Trophoblast cell (in vitro differentiated cells and primary cell): ENCODE data around the gene FBXO5.

Source experiments
- DNase-seq, 2 donors: peaks; one replicate each; pipeline ENCODE4 v3.0.0-alpha.2; 2016
- H2AFZ ChIP-seq: 2 replicates; pipeline ENCODE4 v1.6.1; 2013; ENCODE audit warnings: low read length, moderate library complexity, mild to moderate bottlenecking; ENCODE audit not compliant: insufficient read depth, poor library complexity
- H2AK5ac ChIP-seq: 2 replicates; pipeline ENCODE4 v1.6.1; 2013; ENCODE audit warnings: mild to moderate bottlenecking, low read length
- H2BK120ac ChIP-seq: 2 replicates; pipeline ENCODE4 v1.6.1; 2013; ENCODE audit warnings: low read length, mild to moderate bottlenecking, moderate library complexity; ENCODE audit not compliant: insufficient read depth, poor library complexity
- H2BK12ac ChIP-seq: 2 replicates; pipeline ENCODE4 v1.6.1; 2013; ENCODE audit warnings: mild to moderate bottlenecking, low read length, moderate library complexity
- H2BK5ac ChIP-seq: 2 replicates; pipeline ENCODE4 v1.6.1; 2013; ENCODE audit warnings: low read length, low read depth, moderate library complexity, mild to moderate bottlenecking; ENCODE audit not compliant: poor library complexity
- H3K14ac ChIP-seq: 2 replicates; pipeline ENCODE4 v1.6.1; 2013; ENCODE audit warnings: mild to moderate bottlenecking, low read length
- H3K18ac ChIP-seq: 2 replicates; pipeline ENCODE4 v1.6.1; 2013; ENCODE audit warnings: mild to moderate bottlenecking, low read length
- H3K23ac ChIP-seq: 2 replicates; pipeline ENCODE4 v1.6.1; 2013; ENCODE audit warnings: low read length
- H3K27ac ChIP-seq: 2 replicates; pipeline ENCODE4 v1.5.1; 2013; ENCODE audit warnings: low read depth, mild to moderate bottlenecking, inconsistent platforms, low read length, moderate library complexity
- H3K27me3 ChIP-seq: 2 replicates; pipeline ENCODE4 v1.6.1; 2013; ENCODE audit warnings: inconsistent platforms, mild to moderate bottlenecking, low read length, moderate library complexity; ENCODE audit not compliant: insufficient read depth
- H3K36me3 ChIP-seq, 2 experiments: 1 replicate in 1 of 2; 2 replicates in 1 of 2; pipeline ENCODE4 v1.6.1; 2013; ENCODE audit warnings: low read length in 2 of 2, mild to moderate bottlenecking in 2 of 2, moderate library complexity in 1 of 2; ENCODE audit not compliant: insufficient read depth in 2 of 2, control insufficient read depth in 1 of 2
- H3K4ac ChIP-seq: 2 replicates; pipeline ENCODE4 v1.6.1; 2013; ENCODE audit warnings: low read depth, mild to moderate bottlenecking, low read length, moderate library complexity
- H3K4me1 ChIP-seq, 2 experiments: 1 replicate in 1 of 2; 2 replicates in 1 of 2; pipeline ENCODE4 v1.6.1; 2013; ENCODE audit warnings: low read length in 2 of 2, mild to moderate bottlenecking in 2 of 2, moderate library complexity in 1 of 2; ENCODE audit not compliant: insufficient read depth in 2 of 2, control insufficient read depth in 1 of 2
- H3K4me2 ChIP-seq: 2 replicates; pipeline ENCODE4 v1.6.1; 2013; ENCODE audit warnings: inconsistent platforms, mild to moderate bottlenecking, low read length, moderate library complexity
- H3K4me3 ChIP-seq: 2 replicates; pipeline ENCODE4 v1.5.1; 2013; ENCODE audit warnings: mild to moderate bottlenecking, low read depth, low read length, inconsistent platforms
- H3K79me1 ChIP-seq: one replicate; pipeline ENCODE4 v1.6.1; 2013; ENCODE audit warnings: low read length
- H3K79me2 ChIP-seq: 2 replicates; pipeline ENCODE4 v1.6.1; 2013; ENCODE audit warnings: low read length, mild to moderate bottlenecking; ENCODE audit not compliant: control insufficient read depth, insufficient read depth, poor library complexity
- H3K9ac ChIP-seq: 2 replicates; pipeline ENCODE4 v1.6.1; 2013; ENCODE audit warnings: mild to moderate bottlenecking, low read length
- H3K9me3 ChIP-seq: 2 replicates; pipeline ENCODE4 v1.6.1; 2013; ENCODE audit warnings: low read depth, mild to moderate bottlenecking, control low read depth, inconsistent platforms, low read length; ENCODE audit not compliant: insufficient read depth
- H4K12ac ChIP-seq: 2 replicates; pipeline ENCODE4 v1.6.1; 2013; ENCODE audit warnings: low read depth, mild to moderate bottlenecking, low read length, moderate library complexity
- H4K8ac ChIP-seq: 2 replicates; pipeline ENCODE4 v1.6.1; 2013; ENCODE audit warnings: low read depth, mild to moderate bottlenecking, low read length, moderate library complexity
- H4K91ac ChIP-seq: one replicate; pipeline ENCODE4 v1.6.1; 2013; ENCODE audit warnings: low read depth, mild to moderate bottlenecking, low read length, moderate library complexity
- WGBS: extraction: QIAGEN DNeasy Blood & Tissue Kit; methylation state at CpG from one replicate; pipeline ENCODE4 v1.1.7; 2013; ENCODE audit warnings: missing lambda C conversion rate; ENCODE audit not compliant: insufficient read length, insufficient coverage; ENCODE audit errors: extremely low coverage; 5-methylcytosine and 5-hydroxymethylcytosine counted together

FBXO5 gene

DNA sequence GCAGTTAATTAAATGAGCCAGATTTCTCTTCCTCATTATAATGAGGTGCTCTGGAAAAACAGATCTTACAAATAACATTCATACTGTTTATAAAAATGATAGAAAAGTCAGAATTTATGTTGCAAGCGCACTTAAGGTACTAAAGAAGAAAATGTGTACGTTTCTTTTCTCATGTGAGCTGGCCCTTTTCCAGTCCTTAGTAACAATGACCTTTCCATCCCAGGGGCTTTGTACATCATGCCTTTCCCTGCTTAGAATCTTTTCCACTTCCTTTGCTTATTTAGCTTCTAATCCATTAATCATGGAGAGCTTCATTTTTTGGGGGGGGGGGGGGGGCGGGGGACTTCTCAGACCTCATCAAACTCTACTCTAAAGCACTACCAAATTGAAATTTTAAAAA lies 4.8 kb downstream of the FBXO5 start:
- Histone ChIP-seq H3K4ac (no peak overlapping the region), H2BK5ac (no peak overlapping the region), H3K4me3 (no peak overlapping the region), H4K91ac (no peak overlapping the region), H2BK120ac (no peak overlapping the region), H3K79me1 (no peaks in the 10 kb centered on the region), H3K9ac (no peak overlapping the region), H2AFZ (no peak overlapping the region), H3K27ac (no peak overlapping the region), H3K4me1 (peaks cover 0 to 2% of the 10 kb centered on the region in 2 experiments), H3K79me2 (peaks cover 12% of the 10 kb centered on the region), H2BK12ac (no peak overlapping the region), H3K4me2 (no peak overlapping the region), H3K23ac (no peak overlapping the region), H2AK5ac (no peak overlapping the region), H3K9me3 (no peaks in the 10 kb centered on the region), H4K8ac (no peak overlapping the region), H3K36me3 (peaks cover 2 to 11% of the 10 kb centered on the region in 2 experiments), H3K27me3 (no peaks in the 10 kb centered on the region), H3K14ac (no peak overlapping the region), H3K18ac (no peak overlapping the region), H4K12ac (no peak overlapping the region)
- DNase-seq, result no peak
- no CpG with 5 or more reads among the region's 3 CpGs for WGBS

DNA sequence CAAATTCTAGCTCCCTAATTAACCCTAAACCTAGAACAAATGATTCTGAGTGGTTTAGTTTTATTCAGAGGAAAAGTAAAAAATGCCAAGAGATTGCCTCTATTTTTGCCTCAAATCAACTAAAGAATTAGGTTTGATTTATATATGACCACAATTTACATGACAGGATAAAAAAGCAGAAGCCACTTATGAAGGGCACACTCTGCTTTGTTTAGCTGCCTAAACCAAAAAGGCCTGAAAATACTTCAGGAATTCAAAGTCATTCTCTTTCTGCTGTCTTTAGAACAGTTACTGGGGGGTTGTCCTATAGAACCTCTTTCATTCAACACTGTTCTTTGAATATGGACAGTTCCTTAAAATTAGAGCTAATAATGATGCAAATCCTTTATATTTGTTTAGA lies 5.3 kb downstream of the FBXO5 start:
- H3K23ac ChIP-seq, result no peak overlapping the region
- no peaks in the 10 kb centered on the region for H3K79me1 ChIP-seq
- H3K14ac ChIP-seq, result no peak overlapping the region
- H3K18ac ChIP-seq, result no peak overlapping the region
- peaks cover 2 to 11% of the 10 kb centered on the region in 2 experiments for H3K36me3 ChIP-seq
- no peak overlapping the region for H3K4me2 ChIP-seq
- no peak overlapping the region for H2BK5ac ChIP-seq
- H4K12ac ChIP-seq, result no peak overlapping the region
- H3K4me3 ChIP-seq, result no peak overlapping the region
- no peaks in the 10 kb centered on the region for H3K9me3 ChIP-seq
- no peak for DNase-seq
- peaks cover 0 to 2% of the 10 kb centered on the region in 2 experiments for H3K4me1 ChIP-seq
- no peak overlapping the region for H3K4ac ChIP-seq
- no peaks in the 10 kb centered on the region for H3K27me3 ChIP-seq
- no peak overlapping the region for H4K8ac ChIP-seq
- H3K79me2 ChIP-seq, result peaks cover 10% of the 10 kb centered on the region
- no peak overlapping the region for H2AFZ ChIP-seq
- no peak overlapping the region for H4K91ac ChIP-seq
- H2BK120ac ChIP-seq, result no peak overlapping the region
- no peak overlapping the region for H3K27ac ChIP-seq
- no peak overlapping the region for H3K9ac ChIP-seq
- H2BK12ac ChIP-seq, result no peak overlapping the region
- H2AK5ac ChIP-seq, result no peak overlapping the region

- no peaks in the 10 kb centered on the region for H3K79me1 ChIP-seq
- DNase-seq, result no peak
- no CpG with 5 or more reads among the region's 1 CpG for WGBS
- no peak overlapping the region for H3K14ac ChIP-seq
- no peak overlapping the region for H2BK120ac ChIP-seq
- peak overlapping the region; percentile 64 for H3K4ac ChIP-seq
- H3K27ac ChIP-seq, result no peak overlapping the region
- H2BK5ac ChIP-seq, result no peak overlapping the region
- no peak overlapping the region for H3K4me2 ChIP-seq
- H3K9me3 ChIP-seq, result no peaks in the 10 kb centered on the region
- no peak overlapping the region for H2AK5ac ChIP-seq
- H4K91ac ChIP-seq, result no peak overlapping the region
- no peak overlapping the region for H2AFZ ChIP-seq
- peaks cover 0 to 2% of the 10 kb centered on the region in 2 experiments for H3K4me1 ChIP-seq
- H3K23ac ChIP-seq, result no peak overlapping the region
- H3K4me3 ChIP-seq, result no peak overlapping the region
- H3K18ac ChIP-seq, result no peak overlapping the region
- no peak overlapping the region for H4K8ac ChIP-seq
- H3K9ac ChIP-seq, result no peak overlapping the region
- H3K27me3 ChIP-seq, result no peaks in the 10 kb centered on the region
- no peak overlapping the region for H4K12ac ChIP-seq
- peaks cover 2 to 11% of the 10 kb centered on the region in 2 experiments for H3K36me3 ChIP-seq
- H2BK12ac ChIP-seq, result no peak overlapping the region
- H3K79me2 ChIP-seq, result peaks cover 4% of the 10 kb centered on the region
These were observed 6.1 kb downstream of the FBXO5 start for GRCh38 chr6:152976749-152977148.

DNA sequence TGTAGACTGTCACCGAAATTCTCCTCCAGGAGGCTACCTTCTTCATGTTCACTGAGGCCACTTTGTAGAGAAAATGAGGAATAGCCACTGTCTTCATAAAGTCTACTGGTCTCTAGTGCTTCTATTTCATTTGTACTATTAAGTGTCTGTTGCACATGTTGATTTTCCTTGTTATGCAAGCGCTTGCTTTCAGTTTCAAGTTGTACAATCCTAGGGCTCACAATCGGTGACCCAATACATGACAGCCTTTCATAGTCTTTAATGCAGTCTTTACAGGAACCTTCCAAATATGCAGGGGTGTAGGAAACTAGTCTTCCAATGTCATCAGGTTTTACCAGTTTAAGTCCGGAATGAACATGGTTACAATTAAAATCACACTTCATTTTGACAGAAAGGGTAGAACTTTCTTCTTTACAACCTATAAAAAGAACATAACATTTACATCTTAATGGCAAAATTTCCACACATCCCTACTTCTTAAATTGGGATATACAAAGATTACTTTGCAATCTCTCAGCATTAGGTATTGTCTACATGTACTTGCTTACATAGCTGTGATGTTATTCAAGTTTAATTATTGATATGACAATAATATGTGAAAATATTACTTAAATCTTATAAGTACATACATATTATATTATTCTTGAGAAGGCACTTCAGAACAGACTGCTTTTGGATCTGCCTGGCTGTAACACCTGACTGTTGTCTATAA lies 7.5 kb downstream of the FBXO5 start:
- Histone ChIP-seq H3K4me1 (peaks cover 0 to 2% of the 10 kb centered on the region in 2 experiments), H2AFZ (no peak overlapping the region), H3K36me3 (peaks cover 2 to 13% of the 10 kb centered on the region in 2 experiments), H3K14ac (no peak overlapping the region), H3K27me3 (no peaks in the 10 kb centered on the region), H2BK5ac (no peak overlapping the region), H3K4ac (peak overlapping the region; percentile 52), H3K4me3 (no peak overlapping the region), H3K79me1 (no peaks in the 10 kb centered on the region), H3K79me2 (peaks cover 4% of the 10 kb centered on the region), H2BK12ac (no peak overlapping the region), H4K12ac (no peak overlapping the region), H3K27ac (no peak overlapping the region), H2AK5ac (no peak overlapping the region), H2BK120ac (no peak overlapping the region), H3K4me2 (no peak overlapping the region), H3K18ac (no peak overlapping the region), H4K91ac (no peak overlapping the region), H3K9me3 (no peaks in the 10 kb centered on the region), H3K23ac (no peak overlapping the region), H4K8ac (no peak overlapping the region), H3K9ac (no peak overlapping the region)
- WGBS, result no CpG with 5 or more reads among the region's 4 CpGs
- no peak for DNase-seq
